Iris pigment epithelial cell (primary cell): Measurements from ENCODE around the gene LOXL1.
"Not testable (repeated sequence)": the region's sequence is repeated elsewhere in the genome, so short reads cannot be mapped to it uniquely, and the experiment has no call there.

Experiments used
- DNase-seq: peaks from one replicate; pipeline ENCODE4 v3.0.0-alpha.2; 2011; ENCODE audit warnings: low read depth

LOXL1 gene

DNA sequence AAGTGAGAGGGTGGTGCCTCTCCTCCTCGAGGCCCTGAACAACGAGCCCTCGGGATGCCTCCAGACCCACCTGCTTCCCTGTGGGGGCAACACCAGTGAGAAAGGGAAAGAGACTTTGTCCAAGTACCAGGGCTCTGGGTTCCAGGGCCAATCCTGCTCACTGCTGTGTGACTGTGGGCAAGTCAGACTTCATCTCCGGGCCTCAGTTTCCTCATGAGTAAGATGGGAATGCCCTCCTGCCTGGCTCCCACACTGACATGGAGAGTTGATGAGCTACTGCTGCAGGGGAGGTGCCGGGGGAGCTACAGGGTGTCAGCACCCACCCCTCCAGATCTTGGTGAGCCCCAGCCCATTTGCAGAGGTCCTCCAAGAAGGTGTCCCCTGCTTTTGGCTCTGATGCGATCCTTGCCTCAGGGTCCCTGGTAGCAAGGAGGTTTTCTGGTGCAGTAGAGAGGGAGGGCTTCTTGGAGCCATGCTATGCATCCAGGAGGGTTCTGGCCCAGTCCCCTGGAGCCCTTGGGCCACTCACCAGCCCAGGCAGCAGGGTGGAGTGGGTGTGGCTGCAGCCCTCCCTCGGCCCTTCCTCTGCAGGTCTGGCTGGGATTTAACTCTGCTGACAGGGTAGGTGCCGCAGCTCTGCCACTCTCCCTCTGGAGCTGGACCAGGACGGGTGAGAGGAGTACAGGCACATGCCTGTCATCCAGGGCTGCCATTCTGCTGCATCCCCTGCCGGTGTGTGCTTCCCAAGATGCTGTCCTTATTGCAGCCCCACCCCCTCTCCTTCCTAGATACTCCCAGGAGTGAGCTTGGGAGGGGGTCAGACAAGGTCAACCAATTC, 26.9 kb downstream of the LOXL1 start:
- no peak for DNase-seq

DNA sequence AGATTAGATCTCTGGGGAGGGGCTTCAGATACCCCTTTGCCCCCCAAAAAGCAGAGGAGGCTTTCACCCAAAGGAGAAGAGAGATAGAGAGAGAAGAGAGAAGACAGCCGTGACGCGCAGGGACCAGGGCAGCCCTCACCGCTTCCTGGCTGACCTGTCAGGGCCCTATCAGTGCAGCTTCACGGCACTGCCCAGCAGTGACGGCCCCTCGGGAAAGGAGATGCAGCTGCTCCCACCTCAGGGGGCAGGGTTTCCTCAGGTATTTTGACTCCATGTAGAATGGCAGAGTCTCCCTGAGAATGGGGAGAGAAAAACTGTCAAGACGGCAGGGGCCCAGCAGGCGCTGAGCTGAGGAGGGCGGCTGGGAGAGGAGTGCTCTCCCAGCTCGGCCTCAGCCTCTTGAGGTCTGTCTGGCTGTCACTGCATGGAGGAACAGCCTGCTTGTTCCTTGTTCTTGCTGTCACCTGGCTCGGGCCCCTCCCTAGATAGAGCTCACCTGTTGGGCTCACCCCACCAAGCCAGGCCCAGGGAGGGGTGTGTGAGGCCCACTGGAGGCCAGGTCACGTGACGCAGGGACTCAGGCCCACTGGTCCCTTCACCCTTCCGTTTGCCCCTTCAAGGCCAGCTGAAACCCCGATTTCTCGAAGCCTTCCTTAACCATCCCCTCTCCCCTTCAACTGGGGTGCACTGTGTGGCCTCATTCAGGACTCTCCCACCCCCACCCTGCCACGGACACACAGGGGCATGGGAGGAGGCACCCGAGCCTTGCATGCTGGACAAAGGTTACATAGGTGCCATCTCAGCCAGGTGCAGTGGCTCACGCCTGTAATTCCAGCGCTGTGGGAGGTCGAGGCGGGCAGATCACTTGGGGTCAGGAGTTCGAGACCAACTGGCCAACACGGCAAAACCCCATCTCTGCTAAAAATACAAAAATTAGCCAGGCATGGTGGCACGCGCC, 28.2 kb downstream of the LOXL1 start:
- no peak for DNase-seq

DNA sequence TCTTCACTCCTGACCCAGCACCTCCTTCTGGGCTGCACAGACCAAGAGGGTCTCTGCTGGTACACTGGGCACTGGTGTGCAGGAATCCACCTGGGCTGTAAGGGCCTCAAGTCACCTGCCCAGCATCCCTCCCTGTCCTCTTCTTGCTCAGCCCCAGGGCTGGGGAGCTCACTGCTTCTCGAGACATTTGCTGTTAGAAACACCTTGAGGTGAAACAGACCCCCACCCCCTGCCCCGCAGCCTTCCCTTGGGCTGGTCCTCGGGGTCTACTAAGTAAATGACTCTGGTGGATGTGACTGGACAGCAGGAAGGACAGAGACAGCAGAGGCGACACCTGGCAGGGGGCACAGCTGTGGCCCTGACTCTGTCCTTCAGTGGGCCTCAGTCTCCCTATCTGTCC, 29.1 kb downstream of the LOXL1 start:
- DNase-seq = no peak

DNA sequence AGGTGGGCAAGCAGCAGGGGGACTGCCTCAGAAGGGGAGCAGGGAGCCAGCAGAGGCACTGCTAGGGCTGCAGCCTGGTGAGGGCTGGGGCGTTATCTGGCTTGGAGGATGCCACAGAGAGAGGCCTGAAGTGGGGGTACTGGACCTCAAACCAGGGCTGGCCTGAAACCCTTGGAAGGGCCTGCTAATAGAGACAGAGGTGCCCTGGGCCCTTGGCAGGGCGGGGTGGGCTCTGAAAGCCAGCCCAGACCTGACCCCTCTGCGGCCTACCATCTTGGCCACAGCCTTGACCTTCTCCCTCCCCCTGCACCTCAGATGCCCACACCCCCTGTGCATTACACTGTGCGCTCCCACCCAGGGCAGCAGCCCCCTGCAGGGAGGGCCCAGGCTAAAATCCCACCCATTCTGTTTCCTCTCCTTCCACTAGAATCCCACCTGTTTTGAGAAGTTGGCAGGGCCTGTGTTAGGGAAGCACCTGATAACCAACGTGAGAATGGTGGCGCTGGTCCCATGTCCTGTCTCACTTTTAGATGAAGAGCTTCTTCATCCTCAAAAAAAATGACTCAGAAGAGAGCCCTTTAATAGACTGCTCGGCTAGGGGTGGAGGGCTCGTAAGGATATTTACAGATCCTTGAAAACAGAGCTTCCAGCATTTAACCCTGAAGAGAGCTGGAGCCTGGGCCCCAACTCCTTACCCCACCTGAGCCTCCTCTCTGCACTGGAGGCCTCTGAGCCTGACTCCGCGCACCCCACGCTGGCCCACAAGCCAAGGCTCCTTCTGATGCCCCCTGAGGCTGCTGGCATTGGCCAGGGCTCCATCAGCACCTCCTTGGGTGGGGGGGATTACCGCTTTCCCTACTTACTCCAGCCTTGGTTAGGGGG, 29.8 kb downstream of the LOXL1 start:
- DNase-seq = no peak

DNA sequence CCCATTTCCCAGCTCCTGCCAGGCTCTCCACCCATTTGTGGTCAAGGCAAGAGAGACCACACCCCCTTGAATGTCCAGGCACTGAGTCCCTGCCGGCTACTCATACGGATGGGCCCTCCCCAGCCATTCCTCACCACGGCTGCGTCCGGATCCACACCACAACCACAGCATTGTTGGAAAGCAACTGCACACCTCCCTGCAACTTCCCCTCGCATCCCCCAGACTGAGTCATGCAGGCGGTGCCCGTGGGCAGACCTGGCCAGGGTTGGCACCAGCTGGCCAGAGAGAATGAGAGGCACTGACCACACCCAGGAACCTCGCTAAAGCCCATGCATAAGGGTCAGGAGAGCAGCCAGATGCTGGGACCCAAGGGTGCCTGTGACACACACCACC, 30.5 kb downstream of the LOXL1 start:
- peak; percentile 90 for DNase-seq

DNA sequence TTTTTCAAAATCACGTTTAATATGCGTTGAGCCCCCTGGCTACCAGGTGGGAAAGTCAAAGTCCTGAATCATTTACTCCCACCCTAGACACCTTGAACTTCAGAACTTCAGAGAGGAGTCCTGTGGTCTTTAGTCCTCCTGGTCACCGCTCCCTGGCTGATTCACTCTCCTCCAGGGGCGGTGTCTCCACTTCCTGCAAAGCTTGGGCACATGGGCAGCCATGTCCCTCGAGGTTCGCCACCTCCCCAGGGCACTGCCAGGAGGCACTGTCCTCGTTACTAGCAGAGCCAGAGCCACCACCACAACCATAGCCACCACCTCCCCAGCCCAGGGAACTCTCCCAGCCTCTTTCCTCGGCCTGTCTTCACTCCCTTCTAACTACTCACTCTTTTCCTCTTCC, 31.0 kb downstream of the LOXL1 start:
- no peak for DNase-seq

DNA sequence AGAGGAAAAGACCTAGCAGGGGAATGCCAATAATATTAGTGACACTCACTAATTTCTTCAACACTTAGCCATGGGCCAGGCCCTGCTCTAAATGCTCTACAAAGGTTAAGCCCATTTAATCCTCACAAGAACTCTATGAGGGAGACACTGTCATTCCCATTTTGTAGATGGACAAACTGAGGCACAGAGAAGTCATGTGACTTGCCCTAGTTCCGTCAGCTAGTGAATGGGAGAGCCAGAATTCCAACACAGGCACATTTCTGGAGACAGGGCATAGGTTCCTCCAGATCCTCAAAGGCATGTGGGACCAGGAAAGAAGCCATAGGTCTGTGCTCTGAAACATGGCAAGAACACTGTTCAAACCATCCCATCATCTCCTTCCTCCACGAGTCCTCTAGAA, 31.5 kb downstream of the LOXL1 start:
- DNase-seq = no peak

DNA sequence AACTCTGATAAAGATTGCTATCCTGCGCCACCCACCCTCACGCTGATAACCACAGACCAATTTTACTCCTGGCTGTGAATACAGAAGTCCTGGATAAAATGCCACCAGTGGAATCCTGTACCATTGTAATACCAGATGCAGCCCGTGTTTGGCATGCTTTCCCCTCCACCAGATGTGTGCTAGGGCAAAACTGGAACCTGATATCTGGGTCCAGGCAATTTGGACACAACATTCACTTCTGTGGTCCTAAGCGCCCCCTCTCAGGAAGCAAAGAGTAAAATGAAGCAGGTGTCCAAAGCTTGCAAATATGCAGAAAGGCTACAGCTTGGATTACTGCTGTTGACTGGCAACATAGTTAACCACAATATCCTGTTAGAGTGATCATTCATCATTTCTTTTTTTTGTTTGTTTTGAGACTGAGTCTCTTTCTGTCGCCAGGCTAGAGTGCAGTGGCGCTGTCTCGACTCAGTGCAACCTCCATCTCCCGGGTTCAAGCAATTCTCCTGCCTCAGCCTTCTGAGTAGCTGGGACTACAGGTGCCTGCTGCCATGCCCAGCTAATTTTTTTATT, 32.8 kb downstream of the LOXL1 start:
- DNase-seq = no peak

DNA sequence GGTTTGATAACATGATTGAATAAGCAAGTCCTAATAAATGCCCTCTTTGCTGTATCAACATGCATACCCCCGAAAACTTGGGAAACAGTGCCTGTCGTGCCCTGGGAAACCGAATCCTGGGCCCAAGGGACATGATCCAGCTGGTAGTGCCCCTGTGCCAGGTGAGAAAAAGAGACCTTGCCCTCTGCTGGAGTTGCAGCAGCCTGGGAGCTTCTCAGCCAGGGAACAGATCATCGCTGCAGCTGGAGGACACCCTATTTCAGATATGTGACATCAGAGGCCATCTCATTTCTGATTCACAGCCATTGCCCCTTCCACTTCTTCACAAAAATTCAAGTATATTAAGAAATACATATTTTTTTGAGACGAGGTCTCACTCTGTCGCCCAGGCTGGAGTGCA, 33.5 kb downstream of the LOXL1 start:
- no peak for DNase-seq

DNA sequence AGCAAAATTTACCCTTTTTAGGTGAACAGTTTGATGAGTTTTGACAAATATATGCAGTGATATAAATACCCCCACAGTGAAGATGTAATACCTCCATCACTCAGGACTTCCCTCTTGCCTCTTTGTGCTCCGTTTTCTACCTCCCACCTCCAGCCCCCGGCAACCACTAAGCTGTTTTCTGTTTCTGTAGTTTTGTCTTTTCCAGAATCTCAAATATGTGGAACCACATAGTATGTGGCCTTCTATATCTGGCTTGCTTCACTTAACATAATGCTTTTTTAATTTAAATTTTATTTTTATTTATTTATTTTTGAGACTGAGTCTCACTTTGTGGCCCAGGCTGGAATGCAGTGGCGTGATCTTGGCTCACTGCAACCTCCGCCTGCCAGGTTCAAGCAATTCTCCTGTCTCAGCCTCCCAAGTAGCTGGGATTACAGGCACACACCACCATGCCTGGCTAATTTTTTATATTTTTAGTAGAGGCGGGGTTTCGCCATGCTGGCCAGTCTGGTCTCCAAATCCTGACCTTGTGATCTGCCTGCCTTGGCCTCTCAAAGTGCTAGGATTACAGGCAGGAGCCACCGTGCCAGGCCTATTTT, 34.3 kb downstream of the LOXL1 start:
- not testable (repeated sequence) for DNase-seq

DNA sequence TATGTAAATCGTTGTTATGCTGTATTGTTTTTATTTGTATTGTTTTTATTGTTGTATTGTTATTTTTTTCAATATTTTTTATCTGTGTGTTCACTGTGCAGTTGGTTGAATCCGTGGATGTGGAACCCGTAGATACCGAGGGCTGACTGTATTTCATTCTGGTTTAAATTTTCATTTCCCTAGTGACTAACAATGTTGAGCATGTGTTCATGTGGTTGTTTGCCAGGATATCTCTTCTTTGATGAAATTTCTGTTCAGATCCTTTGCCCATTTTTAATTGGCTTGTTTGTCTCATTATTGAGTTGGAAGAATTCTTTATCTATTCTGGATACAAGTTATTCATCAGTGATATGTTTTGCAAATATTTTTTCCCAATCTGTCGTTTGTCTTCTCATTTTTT, 36.2 kb downstream of the LOXL1 start:
- no peak for DNase-seq

DNA sequence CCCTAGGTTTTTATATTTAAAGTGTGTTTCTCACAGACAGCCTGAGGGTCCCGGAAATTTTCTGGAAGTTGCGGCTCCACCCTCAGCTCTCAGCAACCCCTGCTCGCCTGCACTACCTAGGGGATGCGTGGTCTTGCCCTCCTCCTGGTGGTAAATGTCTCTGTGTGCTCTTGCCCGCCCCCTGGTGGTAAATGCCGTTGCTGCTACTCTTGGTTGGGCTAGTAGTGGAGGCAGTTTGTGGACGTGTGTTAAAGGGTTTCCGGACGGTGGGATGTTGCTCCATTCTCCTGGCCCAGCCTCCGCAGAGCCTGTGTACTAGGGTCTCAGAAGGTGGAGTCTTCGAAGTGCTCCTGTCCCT, 38.5 kb downstream of the LOXL1 start:
- peak; percentile 62 for DNase-seq

DNA sequence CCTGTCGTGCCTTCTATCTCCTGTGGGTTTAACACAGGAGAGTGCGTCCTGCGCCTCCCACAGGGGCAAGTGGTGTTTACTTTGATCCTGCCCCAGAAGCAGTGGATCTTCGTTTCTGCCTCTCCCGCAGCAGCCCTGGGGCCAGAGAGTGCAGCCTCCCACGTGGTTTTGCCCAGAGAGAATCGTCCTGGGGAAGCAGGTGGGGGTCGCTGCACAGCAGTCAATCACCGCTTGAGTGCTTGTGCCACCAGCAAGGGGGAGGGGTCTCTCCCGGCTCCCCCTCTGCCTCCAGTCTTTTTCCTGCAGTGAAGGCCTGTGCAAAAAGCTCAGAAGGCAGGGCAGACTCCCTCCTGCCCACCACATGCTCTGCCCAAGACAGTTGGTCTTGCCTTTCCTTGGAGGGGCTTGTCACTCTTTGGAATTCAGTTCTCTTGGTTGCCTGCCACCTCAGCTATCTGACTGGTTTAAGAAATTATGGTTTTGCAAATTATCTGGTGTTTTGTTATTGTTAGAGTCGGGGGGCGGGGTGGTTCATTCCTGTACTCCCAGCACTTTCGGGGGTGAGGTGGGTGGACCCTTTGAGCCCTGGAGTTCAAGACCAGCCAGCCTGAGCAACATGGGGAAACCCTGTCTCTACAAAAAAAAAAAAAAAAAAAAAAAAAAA, 39.0 kb downstream of the LOXL1 start:
- DNase-seq = no peak

DNA sequence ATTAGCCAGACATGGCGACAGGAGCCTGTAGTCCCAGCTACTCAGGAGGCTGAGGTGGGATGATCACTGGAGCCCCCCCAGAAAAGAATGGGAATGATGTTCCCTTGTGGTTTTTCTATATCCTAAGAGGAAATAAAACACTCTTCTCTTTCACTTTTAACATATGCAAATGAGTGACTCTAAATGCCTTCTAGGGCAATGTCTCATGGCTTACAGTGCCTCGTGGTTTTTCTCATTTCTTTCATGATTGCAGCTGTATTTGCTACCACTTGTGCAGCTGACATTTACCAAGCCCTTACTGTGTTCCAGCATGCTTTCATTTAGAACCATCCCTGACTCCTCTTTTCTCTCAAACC, 39.5 kb downstream of the LOXL1 start:
- DNase-seq = peak; percentile 55

DNA sequence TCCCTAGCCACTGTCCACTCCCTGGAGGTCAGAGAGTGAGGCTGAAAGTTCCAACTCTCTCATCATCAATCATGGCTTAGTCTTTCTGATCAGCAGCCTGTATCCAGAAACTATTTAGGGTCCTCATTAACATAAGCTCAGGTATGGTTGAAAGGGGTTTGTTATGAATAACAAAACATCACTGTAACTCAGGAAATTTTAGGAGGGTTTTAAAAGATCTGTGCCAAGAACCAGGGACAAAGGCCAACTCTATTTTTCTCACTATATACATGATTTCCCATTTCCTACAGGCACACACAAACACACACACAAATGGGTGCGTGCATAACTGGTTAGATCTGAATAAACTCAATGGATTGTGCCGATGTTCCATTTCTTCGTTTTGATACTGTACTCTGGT, 42.2 kb downstream of the LOXL1 start:
- DNase-seq = no peak

DNA sequence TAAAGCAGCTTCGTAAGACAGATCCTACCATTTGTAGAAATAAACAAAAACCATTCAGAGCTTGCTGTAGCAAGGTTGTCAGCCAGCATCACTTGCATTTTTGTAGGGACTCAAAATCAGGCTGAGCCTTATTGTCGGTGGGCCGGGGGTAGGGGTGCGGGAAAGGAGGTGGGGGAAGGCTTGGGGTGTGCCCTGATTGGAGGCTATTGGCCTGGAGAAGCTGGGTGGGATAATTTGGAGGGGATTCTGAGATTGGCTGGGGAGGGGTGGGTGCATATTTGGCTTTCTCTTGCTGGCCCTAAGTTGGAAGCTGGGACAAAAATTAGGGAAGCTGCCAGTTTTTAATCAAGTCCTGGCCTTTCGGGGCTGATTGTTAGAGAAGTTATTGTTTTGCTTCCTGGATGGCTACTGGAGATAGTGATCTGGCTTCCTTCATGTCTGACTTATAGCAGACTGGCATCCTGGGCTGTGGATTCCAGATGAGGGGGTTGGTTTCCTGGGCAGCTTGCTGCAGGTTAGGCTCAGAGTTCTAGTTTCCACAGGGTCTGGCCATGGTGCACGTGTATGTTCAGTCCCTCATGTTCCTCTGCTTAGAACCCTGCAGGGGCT, 43.0 kb downstream of the LOXL1 start:
- DNase-seq = no peak

DNA sequence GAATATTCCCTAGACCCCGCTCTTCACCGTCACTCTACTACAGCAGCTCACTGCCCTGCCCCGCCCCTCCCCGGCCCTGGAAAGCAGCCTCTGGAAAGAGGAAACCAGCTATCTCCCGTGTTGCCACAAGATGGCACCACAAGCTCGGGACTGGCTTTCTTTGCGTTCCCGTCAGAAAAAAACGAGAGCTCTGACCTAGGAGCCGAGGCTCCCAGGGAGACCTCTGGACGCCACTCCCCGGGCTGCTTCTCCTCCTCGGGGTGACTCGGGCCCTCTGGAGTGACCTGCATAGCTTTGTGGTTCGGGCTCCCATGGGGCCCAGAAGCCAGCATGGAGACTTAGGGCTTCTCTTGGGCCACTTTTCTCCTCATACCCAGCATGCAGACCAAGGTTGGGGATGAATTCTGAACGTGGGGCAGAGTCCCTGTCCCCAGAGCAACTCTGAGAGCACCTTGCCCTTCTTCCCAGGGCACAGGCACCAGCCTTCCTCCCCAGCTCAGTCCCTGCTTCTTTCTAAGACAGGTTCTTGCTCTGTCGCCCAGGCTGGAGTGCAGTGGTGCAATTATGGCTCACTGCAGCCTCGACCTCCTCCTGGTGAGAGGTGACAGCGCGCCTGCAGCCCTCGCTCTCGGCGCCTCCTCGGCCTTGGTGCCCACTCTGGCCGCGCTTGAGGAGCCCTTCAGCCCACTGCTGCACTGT, 46.9 kb downstream of the LOXL1 start:
- peak; percentile 69 for DNase-seq

DNA sequence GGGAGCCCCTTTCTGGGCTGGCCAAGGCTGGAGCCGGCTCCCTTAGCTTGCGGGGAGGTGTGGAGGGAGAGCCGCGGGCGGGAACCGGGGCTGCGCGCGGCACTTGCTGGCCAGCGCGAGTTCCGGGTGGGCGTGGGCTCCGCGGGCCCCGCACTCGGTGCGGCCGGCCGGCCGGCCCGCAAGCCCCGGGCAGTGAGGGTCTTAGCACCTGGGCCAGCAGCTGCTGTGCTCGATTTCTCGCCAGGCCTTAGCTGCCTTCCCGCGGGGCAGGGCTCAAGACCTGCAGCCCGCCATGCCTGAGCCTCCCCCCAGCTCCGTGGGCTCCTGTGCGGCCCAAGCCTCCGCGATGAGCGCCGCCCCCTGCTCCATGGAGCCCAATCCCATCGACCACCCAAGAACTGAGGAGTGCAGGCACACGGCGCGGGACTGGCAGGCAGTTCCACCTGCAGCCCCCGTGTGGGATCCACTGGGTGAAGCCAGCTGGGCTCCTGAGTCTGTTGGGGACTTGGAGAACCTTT, 47.5 kb downstream of the LOXL1 start:
- not testable (repeated sequence) for DNase-seq

DNA sequence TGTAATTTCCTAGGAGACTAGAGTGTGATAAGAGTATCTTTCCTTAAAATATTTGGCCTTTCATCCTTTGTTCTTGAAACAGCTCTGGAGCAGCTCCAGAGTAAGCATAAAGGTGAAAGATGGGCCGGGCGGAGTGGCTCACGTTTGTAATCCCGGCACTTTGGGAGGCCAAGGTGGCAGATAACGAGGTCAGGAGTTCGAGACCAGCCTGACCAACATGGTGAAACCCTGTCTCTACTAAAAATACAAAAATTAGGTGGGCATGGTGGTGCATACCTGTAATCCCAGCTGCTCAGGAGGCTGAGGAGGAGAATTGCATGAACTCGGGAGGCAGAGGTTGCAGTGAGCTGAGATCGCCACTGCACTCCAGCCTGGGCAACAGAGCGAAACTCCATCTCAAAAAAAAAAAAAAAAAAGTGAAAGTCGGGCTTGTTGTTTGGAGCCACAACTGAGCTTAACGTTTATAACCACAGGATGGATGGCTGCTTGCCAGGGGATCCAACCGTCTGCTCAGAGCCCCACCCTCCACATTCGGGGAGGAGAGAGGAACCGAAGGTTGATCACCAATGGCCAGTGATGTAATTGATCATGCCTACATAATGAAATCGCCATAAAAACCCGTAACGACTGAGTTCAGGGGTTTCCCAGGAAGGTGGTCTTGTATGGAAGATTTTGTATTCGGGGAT, 49.3 kb downstream of the LOXL1 start:
- DNase-seq = peak; percentile 59
